Glomerular visceral epithelial cell (primary cell): ENCODE measurements around the gene PTH1R.

ENCODE experiments used
- DNase-seq: peaks from one replicate; pipeline ENCODE4 v3.0.0-alpha.2; 2016; ENCODE audit errors: extremely low spot score

PTH1R gene

GRCh38 chr3:46913644-46914043 lies 36.1 kb downstream of the PTH1R start:
- peak; percentile 87 for DNase-seq

- no peak for DNase-seq
These were observed 37.3 kb downstream of the PTH1R start for GRCh38 chr3:46914849-46915248.

- no peak for DNase-seq
These were observed 37.8 kb downstream of the PTH1R start for GRCh38 chr3:46915297-46915822.

- no peak for DNase-seq
These were observed 38.8 kb downstream of the PTH1R start for GRCh38 chr3:46916278-46916677.

DNA sequence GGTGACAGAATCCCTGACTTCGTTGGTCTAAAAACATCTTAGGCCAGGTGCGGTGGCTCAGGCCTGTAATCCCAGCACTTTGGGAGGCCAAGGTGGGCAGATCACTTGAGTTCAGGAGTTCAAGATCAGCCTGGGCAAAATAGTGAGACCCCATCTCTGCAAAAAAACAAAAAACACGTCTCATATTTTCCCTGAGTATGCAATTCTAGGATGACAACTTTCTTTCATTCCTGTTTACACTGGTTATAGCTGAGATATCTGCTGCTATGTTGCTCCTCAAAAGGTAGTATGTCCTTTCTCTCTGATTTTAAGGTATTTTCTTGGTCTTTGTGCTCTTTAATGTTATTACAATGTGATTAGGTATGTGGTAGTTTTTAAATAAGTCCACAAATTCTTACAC lies 39.3 kb downstream of the PTH1R start:
- no peak for DNase-seq

GRCh38 chr3:46917257-46917656 lies 39.7 kb downstream of the PTH1R start:
- no peak for DNase-seq

- DNase-seq, result no peak
These were observed 40.7 kb downstream of the PTH1R start for GRCh38 chr3:46918202-46918601.

GRCh38 chr3:46918634-46919033 lies 41.1 kb downstream of the PTH1R start:
- no peak for DNase-seq

- DNase-seq, result no peak
These were observed 43.5 kb downstream of the PTH1R start for GRCh38 chr3:46921041-46921440.

DNA sequence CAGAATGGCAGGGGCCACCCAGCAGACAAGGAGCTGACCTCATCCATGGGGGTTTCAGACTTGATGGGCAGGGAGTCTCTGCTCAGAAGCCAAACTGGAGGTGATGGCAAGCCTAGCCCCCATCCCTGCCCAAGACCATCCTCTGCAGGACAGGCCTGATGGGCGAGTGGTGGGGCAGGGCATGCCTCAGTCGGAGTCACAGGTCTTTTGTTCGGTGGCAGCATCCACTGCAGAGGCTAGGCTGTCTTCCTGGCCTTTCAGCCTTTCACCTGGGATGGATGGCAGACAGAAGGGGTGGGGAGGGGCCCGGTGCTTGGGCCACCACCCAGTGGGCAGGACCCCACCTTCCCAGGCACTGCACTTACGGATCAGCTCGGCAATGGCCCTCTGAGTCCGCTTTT lies 44.4 kb downstream of the PTH1R start:
- no peak for DNase-seq

DNA sequence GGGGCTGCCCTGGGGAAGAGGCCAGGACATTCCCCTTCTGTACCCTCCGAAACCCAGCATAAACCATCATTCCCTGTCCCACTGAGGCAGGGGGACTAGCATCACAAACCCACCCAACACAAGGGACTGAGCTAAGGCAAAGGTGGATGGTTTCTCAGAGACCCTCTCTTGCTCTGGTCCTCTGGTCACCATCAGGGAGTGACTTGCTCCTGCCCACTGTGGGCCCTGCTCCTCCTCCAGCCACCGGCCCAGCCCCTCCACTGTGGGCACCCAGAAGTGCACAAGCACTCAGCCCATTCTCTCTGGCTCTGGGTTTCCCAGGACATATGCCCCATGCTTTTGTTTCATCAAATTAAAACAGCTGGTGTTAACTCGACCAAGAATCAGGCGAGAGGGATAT lies 44.9 kb downstream of the PTH1R start:
- no peak for DNase-seq

- no peak for DNase-seq
These were observed 45.5 kb downstream of the PTH1R start for GRCh38 chr3:46922871-46923558.

GRCh38 chr3:46923559-46924350 lies 46.2 kb downstream of the PTH1R start:
- peak; percentile 29 for DNase-seq

GRCh38 chr3:46924921-46925584 lies 47.5 kb downstream of the PTH1R start:
- DNase-seq, result no peak

DNA sequence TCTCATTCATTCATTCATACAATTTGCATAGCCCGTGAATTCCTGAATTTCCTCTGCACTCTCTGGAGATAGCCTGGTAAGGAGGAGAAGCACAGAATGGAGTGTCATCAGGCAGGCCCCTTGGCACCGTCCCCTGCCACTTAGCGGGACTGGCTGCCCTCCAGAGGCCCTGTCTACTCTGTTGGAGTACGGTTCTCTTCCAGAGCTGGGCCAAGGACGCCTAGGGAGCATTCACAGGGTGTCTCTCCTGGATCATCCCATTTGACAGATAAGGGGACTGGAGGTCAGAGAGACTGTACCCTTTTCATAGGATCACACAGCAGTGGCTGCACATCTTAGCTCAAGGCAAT lies 48.0 kb downstream of the PTH1R start:
- no peak for DNase-seq

DNA sequence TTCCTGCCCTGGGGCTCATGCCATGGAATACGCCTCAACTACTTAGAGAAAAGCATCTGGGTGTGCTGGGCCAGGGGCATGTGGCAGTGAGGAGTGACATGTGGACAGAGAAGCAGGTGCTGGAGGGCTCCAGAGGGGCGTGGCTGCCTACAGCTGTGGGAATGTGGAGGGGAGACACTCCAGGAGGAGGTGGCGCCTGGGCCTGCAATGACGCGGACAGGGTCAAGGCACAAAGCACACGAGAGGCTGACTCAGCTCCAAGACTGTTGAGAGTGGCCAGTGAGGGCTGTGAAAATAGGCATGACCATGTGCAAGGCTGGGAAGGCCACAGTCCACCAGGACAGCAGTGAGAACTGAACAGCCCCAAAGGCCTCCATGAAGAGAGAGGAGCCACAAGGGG lies 48.5 kb downstream of the PTH1R start:
- no peak for DNase-seq

- no peak for DNase-seq
These were observed 48.9 kb downstream of the PTH1R start for GRCh38 chr3:46926447-46926846.

DNA sequence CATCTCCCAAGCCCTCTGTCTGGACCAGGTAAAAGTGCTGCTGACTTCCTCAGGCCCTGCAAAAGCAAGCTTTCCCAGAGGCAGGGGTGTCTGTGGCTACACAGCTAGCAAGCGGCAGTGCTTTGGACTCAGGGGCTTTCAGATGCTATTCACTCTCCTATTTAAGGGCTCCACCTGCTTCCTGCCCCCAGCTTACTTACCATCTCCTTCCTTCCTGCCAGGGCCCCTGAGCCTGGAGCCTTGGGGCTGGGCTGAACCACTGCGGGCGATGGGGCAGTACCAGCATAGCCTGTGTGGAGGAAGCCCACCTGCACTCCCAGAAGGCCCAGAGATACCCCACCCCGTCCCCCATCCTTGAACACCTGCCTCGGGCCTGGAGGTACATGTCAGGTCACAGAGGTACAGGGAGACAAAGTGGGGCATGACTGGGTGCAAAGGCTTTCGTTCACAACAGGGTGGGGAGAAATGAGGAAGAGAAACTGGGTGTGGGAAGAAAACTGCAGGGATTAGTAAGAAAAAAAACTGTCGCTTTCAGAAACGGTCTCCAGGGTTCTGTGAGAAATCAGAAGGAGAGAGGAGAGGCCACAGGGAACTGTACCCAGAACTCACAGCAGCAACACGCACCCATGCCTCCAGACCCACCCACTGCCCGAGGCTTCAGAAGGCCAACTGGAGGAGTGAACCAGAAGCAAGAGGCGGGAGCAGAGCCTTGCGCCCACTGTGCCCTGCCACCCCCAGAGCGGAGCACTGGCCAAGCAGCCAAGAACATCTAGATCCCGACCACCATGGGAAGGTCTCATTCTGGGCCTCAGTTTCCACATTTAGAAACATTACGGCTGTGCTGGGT lies 49.6 kb downstream of the PTH1R start:
- DNase-seq, result no peak

DNA sequence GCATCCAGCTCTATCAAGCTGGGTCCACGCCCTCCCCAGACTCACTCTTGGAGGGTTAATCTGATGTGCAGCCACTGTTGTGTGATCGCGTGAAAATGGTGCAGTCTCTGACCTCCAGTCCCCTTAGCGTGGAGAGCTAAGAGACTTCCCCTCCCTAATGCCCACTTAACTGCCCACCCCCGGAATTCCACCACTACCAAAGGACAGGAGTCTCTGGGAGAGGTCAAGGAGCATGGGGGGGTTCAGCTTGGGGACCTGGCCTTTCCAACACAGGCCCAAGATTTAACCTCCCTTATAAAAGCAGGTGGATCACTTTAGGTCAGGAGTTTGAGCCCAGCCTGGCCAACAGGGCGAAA lies 50.2 kb downstream of the PTH1R start:
- DNase-seq, result no peak

DNA sequence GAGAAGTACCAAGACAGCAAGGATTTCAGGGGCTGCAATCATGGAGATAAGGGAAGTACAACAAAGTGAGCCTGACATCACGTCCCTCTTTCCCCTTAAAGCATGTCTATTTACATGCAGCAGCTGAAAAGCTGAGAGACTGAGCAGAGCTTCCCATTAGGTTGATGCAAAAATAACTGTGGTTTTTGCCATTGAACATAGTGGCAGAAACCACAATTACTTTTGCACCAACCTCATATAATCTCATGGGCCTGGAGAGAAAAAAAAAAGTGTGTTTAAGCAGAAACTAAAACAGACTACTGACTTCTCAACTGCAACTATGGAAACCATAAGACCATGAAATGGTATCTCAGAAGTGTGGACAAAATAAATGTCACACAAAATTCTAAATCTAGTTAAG lies 50.8 kb downstream of the PTH1R start:
- no peak for DNase-seq

DNA sequence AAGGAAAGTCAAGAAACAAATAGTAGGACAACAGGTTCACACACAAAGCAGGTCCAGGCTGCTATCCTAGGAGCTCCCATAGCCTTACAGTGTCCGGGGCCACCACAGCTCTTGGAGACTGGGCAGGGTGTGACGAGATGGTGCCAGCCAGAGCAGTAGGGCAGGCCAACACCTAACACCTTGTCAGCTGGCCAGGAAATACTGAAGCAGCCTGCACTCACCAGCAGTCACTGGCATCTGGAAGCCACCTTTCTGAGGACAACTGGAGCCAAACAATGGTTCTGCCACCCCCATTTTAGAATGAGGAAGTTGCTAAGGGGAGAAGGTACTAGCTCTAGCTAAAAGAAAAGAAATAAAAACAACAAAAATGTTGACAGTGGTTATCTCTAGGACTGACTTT lies 51.8 kb downstream of the PTH1R start:
- no peak for DNase-seq
